ENCODE results near the gene ASB15.

ASB15 gene

GRCh38 chr7:123639631-123640030 is 38.0 kb downstream of the ASB15 start:
- H3K9me3 ChIP-seq (ENCODE audit: control insufficient read depth, insufficient read depth, low read depth, low read length) = no peaks in the 10 kb centered on the region
- TF ChIP-seq SALL2 (tag by site-specific recombination; IDR thresholded peaks at IDR 0.05; ENCODE audit: borderline replicate concordance) (no peak), ZBTB7A (tag by site-specific recombination; IDR thresholded peaks at IDR 0.05; ENCODE audit: low read depth) (no peak), ZNF585B (tag by site-specific recombination; IDR thresholded peaks at IDR 0.05) (no peak), ZNF221 (tag by site-specific recombination; IDR thresholded peaks at IDR 0.05; ENCODE audit: borderline replicate concordance) (no peak), PRDM10 (tag by site-specific recombination; IDR thresholded peaks at IDR 0.05) (no peak), TSHZ1 (tag by site-specific recombination; IDR thresholded peaks at IDR 0.05; ENCODE audit: borderline replicate concordance) (no peak), ZNF366 (tag by site-specific recombination; conservative IDR thresholded peaks at IDR 0.05) (no peak), ZBTB6 (tag by site-specific recombination; IDR thresholded peaks at IDR 0.05) (no peak), ZNF138 (tag by site-specific recombination; IDR thresholded peaks at IDR 0.05; ENCODE audit: borderline replicate concordance) (no peak), ZFP3 (tag by site-specific recombination; IDR thresholded peaks at IDR 0.05; ENCODE audit: low read depth) (no peak), AEBP2 (tag by site-specific recombination; IDR thresholded peaks at IDR 0.05; ENCODE audit: borderline replicate concordance) (no peak), SETDB1 (IDR thresholded peaks at IDR 0.05; ENCODE audit: insufficient read length, low read length) (no peak), KLF1 (tag by site-specific recombination; IDR thresholded peaks at IDR 0.05) (no peak), ZBTB20 (tag by site-specific recombination; IDR thresholded peaks at IDR 0.05) (no peak), ZNF214 (tag by site-specific recombination; IDR thresholded peaks at IDR 0.05; ENCODE audit: borderline replicate concordance) (no peak), ZNF513 (tag by site-specific recombination; IDR thresholded peaks at IDR 0.05) (no peak), ZNF416 (tag by site-specific recombination; IDR thresholded peaks at IDR 0.05) (no peak), ZNF248 (tag by site-specific recombination; IDR thresholded peaks at IDR 0.05) (no peak), ZFP69B (tag by site-specific recombination; IDR thresholded peaks at IDR 0.05) (no peak), GLI2 (tag by site-specific recombination; IDR thresholded peaks at IDR 0.05; ENCODE audit: borderline replicate concordance, low read depth) (no peak)
- no peaks in the 10 kb centered on the region for H3K36me3 ChIP-seq (ENCODE audit: control insufficient read depth in 2 of 2, insufficient read depth in 1 of 2, low read length in 2 of 2)
- ChIA-PET CTCF (interaction anchor here (1.2 to 1.4 kb wide), 2 partner anchors 58 to 225 kb away, joined by 3 to 4 read pairs; no protein-coding TSS in a partner anchor), POLR2A (no interaction called here)
- H3K4me1 ChIP-seq (ENCODE audit: control insufficient read depth, insufficient read depth, low read length) = peaks cover 9% of the 10 kb centered on the region
- no peak overlapping the region for H3K27ac ChIP-seq (ENCODE audit: extremely low read depth, low read depth, low read length)
- H3K4me3 ChIP-seq (ENCODE audit: low read depth, low read length) = no peak overlapping the region

Measured in HEK293 (cell line).